DOHH2 (cell line): ENCODE data around the gene GRK4.

Source experiments
- EZH2phosphoT487 ChIP-seq: fragments of 200-600 bp; sonication (generic); IDR thresholded peaks from 2 replicates; pipeline ENCODE4 v1.6.1; 2017; ENCODE audit warnings: borderline replicate concordance, mild to moderate bottlenecking, antibody characterized with exemption, low read length, moderate library complexity, mixed read lengths
- TF ChIP-seq, protein P1 (sequence below): fragments of 200-600 bp; sonication (generic); IDR thresholded peaks from one replicate; pipeline ENCODE4 v1.5.1; 2014; ENCODE audit warnings: antibody characterized with exemption, mild to moderate bottlenecking, low read depth, low read length; ENCODE audit not compliant: poor library complexity, severe bottlenecking

DNA sequence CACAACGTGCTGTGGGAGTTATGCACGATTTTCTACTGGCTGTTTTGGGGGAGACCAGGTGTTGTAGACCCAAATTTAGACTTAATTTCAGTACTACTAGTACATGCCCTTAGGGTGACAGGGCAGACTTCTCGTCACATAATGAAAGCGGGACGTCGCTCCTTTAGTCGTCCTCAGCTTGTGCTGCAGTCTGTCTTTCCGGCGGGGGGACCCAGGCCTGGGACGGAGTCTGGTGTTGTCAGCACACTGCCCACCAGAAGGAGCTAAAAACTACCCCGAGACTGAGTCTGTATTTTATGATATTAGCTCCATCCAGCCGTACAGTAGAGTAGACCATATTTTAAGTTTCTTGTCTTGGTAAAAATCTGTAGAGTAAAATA lies 35.7 kb upstream of the GRK4 start:
- TF ChIP-seq, protein P1, sequence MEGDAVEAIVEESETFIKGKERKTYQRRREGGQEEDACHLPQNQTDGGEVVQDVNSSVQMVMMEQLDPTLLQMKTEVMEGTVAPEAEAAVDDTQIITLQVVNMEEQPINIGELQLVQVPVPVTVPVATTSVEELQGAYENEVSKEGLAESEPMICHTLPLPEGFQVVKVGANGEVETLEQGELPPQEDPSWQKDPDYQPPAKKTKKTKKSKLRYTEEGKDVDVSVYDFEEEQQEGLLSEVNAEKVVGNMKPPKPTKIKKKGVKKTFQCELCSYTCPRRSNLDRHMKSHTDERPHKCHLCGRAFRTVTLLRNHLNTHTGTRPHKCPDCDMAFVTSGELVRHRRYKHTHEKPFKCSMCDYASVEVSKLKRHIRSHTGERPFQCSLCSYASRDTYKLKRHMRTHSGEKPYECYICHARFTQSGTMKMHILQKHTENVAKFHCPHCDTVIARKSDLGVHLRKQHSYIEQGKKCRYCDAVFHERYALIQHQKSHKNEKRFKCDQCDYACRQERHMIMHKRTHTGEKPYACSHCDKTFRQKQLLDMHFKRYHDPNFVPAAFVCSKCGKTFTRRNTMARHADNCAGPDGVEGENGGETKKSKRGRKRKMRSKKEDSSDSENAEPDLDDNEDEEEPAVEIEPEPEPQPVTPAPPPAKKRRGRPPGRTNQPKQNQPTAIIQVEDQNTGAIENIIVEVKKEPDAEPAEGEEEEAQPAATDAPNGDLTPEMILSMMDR: no peak
- TF ChIP-seq EZH2phosphoT487: no peak
